ENCODE results near the gene CYFIP1.

CYFIP1 gene

GRCh38 chr15:22887157-22887951, 92.8 kb downstream of the CYFIP1 start:
- DNase-seq = no peak

GRCh38 chr15:22885120-22885519, 95.0 kb downstream of the CYFIP1 start:
- no peak for DNase-seq

- no peak for DNase-seq
These were observed 95.8 kb downstream of the CYFIP1 start for GRCh38 chr15:22884344-22884743.

GRCh38 chr15:22883196-22883595, 97.0 kb downstream of the CYFIP1 start:
- no peak for DNase-seq

- DNase-seq = no peak
These were observed 98.3 kb downstream of the CYFIP1 start for GRCh38 chr15:22881739-22882440.

- no peak for DNase-seq
These were observed 99.0 kb downstream of the CYFIP1 start for GRCh38 chr15:22880981-22881738.

- DNase-seq = no peak
These were observed 99.8 kb downstream of the CYFIP1 start for GRCh38 chr15:22880068-22880980.

GRCh38 chr15:22878103-22878502, 102.1 kb downstream of the CYFIP1 start:
- no peak for DNase-seq

GRCh38 chr15:22877607-22878006, 102.6 kb downstream of the CYFIP1 start:
- no peak for DNase-seq

GRCh38 chr15:22877117-22877516, 103.1 kb downstream of the CYFIP1 start:
- DNase-seq = no peak

GRCh38 chr15:22874966-22875365, 105.2 kb downstream of the CYFIP1 start:
- no peak for DNase-seq

GRCh38 chr15:22874256-22874655, 105.9 kb downstream of the CYFIP1 start:
- no peak for DNase-seq

GRCh38 chr15:22873841-22874240, 106.3 kb downstream of the CYFIP1 start:
- DNase-seq = no peak

- no peak for DNase-seq
These were observed 107.0 kb downstream of the CYFIP1 start for GRCh38 chr15:22872936-22873701.

- no peak for DNase-seq
These were observed 108.6 kb downstream of the CYFIP1 start for GRCh38 chr15:22871481-22872086.

GRCh38 chr15:22870865-22871264, 109.3 kb downstream of the CYFIP1 start:
- DNase-seq = no peak

GRCh38 chr15:22869856-22870255, 110.3 kb downstream of the CYFIP1 start:
- no peak for DNase-seq

- DNase-seq = no peak
These were observed 111.2 kb downstream of the CYFIP1 start for GRCh38 chr15:22868928-22869327.

GRCh38 chr15:22868495-22868894, 111.7 kb downstream of the CYFIP1 start:
- DNase-seq = no peak

GRCh38 chr15:22867886-22868285, 112.3 kb downstream of the CYFIP1 start:
- no peak for DNase-seq

- DNase-seq = no peak
These were observed 114.1 kb downstream of the CYFIP1 start for GRCh38 chr15:22866079-22866478.
